ENCODE results near the gene ISL2. TPM values are rescaled to one million over a fixed set of nuclear protein-coding genes. Genes with fewer than 3 reads are reported as not detected.

The ISL2 gene
- total RNA-seq, 2 experiments from 2014 or later, result not detected

DNA sequence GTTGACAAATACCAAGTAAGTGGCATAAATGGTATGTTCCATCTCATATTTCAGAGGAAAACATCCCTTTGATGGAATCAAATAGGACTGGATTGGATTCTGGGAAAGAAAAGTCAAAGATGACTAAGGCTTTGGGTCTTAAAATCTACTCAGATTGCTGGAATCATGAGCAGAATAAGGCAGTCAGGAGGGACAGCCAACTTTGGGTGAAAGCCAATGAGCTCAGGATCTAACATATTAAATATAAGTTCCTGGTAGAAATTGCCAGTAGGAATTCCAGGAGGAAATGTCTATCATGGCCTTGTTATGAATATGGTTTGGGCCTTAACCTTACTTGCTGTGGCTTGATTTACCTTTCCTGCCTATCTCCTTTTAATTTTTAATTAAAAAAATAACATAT, 55.3 kb downstream of the ISL2 start:
- H3K9me3 Mint-ChIP-seq, result no peaks in the 10 kb centered on the region
- H3K4me3 Mint-ChIP-seq, result no peak overlapping the region
- no peak overlapping the region for H3K27ac Mint-ChIP-seq
- ATAC-seq (ENCODE audit: poor library complexity) (no peak), DNase-seq (no peak)
- no peaks in the 10 kb centered on the region for H3K27me3 Mint-ChIP-seq
- H3K4me1 Mint-ChIP-seq (ENCODE audit: low read depth), result no peaks in the 10 kb centered on the region
- TF ChIP-seq, protein P1, sequence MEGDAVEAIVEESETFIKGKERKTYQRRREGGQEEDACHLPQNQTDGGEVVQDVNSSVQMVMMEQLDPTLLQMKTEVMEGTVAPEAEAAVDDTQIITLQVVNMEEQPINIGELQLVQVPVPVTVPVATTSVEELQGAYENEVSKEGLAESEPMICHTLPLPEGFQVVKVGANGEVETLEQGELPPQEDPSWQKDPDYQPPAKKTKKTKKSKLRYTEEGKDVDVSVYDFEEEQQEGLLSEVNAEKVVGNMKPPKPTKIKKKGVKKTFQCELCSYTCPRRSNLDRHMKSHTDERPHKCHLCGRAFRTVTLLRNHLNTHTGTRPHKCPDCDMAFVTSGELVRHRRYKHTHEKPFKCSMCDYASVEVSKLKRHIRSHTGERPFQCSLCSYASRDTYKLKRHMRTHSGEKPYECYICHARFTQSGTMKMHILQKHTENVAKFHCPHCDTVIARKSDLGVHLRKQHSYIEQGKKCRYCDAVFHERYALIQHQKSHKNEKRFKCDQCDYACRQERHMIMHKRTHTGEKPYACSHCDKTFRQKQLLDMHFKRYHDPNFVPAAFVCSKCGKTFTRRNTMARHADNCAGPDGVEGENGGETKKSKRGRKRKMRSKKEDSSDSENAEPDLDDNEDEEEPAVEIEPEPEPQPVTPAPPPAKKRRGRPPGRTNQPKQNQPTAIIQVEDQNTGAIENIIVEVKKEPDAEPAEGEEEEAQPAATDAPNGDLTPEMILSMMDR (IDR thresholded peaks at IDR 0.05), result no peak
- no peaks in the 10 kb centered on the region for H3K36me3 ChIP-seq (ENCODE audit: insufficient read depth, low read length)
- H3K4me3 ChIP-seq (ENCODE audit: low read length), result no peak overlapping the region
- H3K9me3 ChIP-seq (ENCODE audit: control insufficient read depth in 1 of 2, insufficient read depth in 1 of 2, low read length in 2 of 2), result no peaks in the 10 kb centered on the region
- H3K36me3 Mint-ChIP-seq (ENCODE audit: low read depth), result peaks cover 35% of the 10 kb centered on the region
- intact Hi-C loops (cut with DNase I, micrococcal nuclease), result no loop called here
- H3K27ac ChIP-seq (ENCODE audit: low read depth in 1 of 2, low read length in 2 of 2), result no peak overlapping the region
- POLR2A ChIA-PET, result no interaction called here
- no peaks in the 10 kb centered on the region for H3K27me3 ChIP-seq (ENCODE audit: control insufficient read depth in 1 of 2, insufficient read depth in 2 of 2, low read length in 2 of 2)
- H3K4me1 ChIP-seq (ENCODE audit: insufficient read depth, low read length), result no peaks in the 10 kb centered on the region
- CTCF ChIA-PET, result no interaction called here

Other genes starting within 250 kb of the ISL2 start
- gene ETFA, start 25.3 kb upstream of the ISL2 start, total RNA-seq, result 10 to 100 TPM; 11.4 to 15.2 TPM

All from CD4-positive, alpha-beta T cell (primary cell).